ENCODE data around the gene FARSB. TPM values are rescaled to one million over a fixed set of nuclear protein-coding genes. Genes with fewer than 3 reads are reported as not detected.

Gene FARSB
- total RNA-seq, 1 experiment from 2014 or later = 11.0 TPM

DNA sequence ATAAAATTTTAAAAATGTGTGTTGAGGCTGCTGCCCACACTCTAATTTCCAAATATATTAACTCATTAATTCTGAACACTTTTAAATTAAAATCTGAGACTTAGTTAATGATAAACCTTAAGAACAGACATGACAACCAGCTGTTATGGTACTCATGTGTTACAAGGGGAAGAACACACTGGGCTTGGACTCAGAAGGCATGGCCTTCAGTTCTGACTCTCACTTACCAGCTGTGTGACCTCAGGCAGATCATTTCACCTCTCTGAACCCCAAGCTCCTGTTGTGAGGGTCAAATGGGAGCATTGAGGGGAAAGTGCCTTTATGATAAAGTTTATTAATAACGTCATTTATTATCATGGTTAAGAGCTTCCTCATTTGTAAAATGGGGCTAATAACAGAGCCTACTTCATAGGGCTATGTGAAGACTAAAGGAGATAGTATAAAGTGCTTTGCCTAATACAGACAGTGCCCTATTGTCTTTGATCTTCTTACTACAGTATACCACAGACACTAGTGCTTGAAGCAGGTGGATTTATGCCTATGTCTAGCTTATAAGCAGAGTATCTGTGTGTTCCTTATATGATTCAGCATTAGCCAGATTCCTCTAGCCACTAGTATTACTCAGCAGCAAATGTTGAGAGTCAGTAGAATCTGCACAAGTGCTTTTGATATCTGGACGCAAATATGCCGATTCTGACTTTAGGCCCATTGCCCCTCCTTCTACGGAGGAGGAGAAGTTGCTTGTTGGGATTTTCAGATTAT, 131.9 kb downstream of the FARSB start:
- in situ Hi-C loops (cut with HindIII; ENCODE audit: low sequenced_read_pairs) = no loop called here
- no peak for DNase-seq (ENCODE audit: low spot score)

DNA sequence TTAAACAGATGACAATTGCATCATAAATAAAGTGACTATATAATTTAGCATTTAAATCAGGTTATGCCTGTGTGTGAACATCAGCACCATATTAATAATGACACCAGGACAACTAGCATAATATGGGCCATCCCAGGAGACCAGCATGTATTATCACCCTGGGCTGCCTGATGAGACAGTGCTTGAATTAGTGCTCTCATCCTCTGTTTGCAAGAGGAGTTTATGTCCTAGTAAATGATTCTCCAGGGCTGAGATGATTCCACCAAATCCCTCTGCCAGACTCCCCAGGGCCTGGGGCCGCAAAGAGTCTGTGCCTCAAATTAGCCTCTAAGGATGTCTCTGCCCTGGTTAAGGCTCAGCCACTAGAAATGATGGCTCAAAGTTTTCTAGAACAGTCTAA, 133.8 kb downstream of the FARSB start:
- in situ Hi-C loops (cut with HindIII; ENCODE audit: low sequenced_read_pairs) = no loop called here
- no peak for DNase-seq (ENCODE audit: low spot score)

DNA sequence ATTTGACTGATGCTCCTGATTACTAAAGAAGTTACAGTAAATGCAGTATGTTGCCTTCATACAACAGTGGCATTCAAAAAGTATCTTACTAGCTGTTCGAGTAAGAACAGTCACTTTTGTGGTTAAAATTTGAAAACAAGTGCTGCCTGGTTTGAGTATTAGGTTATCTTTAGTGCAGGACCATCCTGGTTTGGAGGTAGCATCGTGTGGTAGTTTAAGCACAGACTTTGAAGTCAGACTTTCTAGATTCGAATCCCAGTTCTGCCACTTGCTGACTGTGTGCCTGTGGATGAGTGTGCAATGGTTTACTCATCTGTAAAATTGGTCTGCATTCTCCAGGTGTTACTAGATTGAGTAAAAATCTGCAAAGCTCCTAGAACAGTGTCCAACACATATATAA, 134.8 kb downstream of the FARSB start:
- no peak for DNase-seq (ENCODE audit: low spot score)
- in situ Hi-C loops (cut with HindIII; ENCODE audit: low sequenced_read_pairs) = no loop called here

Other genes with a start within 250 kb of the FARSB start
- gene SGPP2, start 231.5 kb downstream of the FARSB start, total RNA-seq (2014; rRNA removed; shearing (Covaris generic)) = not detected in 2 replicates
- gene MOGAT1, start 15.6 kb upstream of the FARSB start, total RNA-seq (2014; rRNA removed; shearing (Covaris generic)) = not detected in 2 replicates
- 90.3 and 124 TPM in 2 replicates for gene ACSL3, start 204.9 kb upstream of the FARSB start, total RNA-seq (2014; rRNA removed; shearing (Covaris generic))